GM12892 (cell line): Measurements from ENCODE around the gene ATP9B.

ENCODE experiments used
- POLR2A ChIP-seq: IDR thresholded peaks from 2 replicates; pipeline ENCODE4 v1.6.1; 2011; ENCODE audit warnings: low read depth, low read length, control low read depth
- POLR2AphosphoS5 ChIP-seq: IDR thresholded peaks from 2 replicates; pipeline ENCODE4 v1.6.1; 2011; ENCODE audit warnings: low read depth, low read length, control low read depth

GRCh38 chr18:79386547-79386946 lies 317.4 kb downstream of the ATP9B start:
- TF ChIP-seq POLR2AphosphoS5, result no peak
- no peak for TF ChIP-seq POLR2A
